Neural progenitor cell (in vitro differentiated cells): Measurements from ENCODE around the gene PPA2. TPM values are rescaled to one million over a fixed set of nuclear protein-coding genes. Genes with fewer than 3 reads are reported as not detected.
A peak's percentile ranks its signal among the peaks of the same experiment; 100 is the strongest.

Experiments
- DNase-seq: peaks from one replicate; pipeline ENCODE4 v3.0.0-alpha.2; 2016; ENCODE audit warnings: low spot score
- H2AFZ ChIP-seq: fragments of 200-600 bp; sonication (generic); replicated peaks from 2 replicates; pipeline ENCODE4 v1.6.1; 2016; ENCODE audit warnings: antibody characterized with exemption
- H3F3A ChIP-seq: fragments of 200-600 bp; sonication (generic); 2 replicates; pipeline ENCODE4 v1.6.1; 2016; ENCODE audit warnings: antibody characterized with exemption, low read depth
- H3K27ac ChIP-seq: fragments of 200-600 bp; sonication (generic); 2 replicates; pipeline ENCODE4 v1.5.1; 2016; ENCODE audit warnings: mild to moderate bottlenecking
- H3K27me3 ChIP-seq: fragments of 200-600 bp; sonication (generic); 2 replicates; pipeline ENCODE4 v1.6.1; 2016; ENCODE audit warnings: mild to moderate bottlenecking, moderate library complexity
- H3K36me3 ChIP-seq: fragments of 200-600 bp; sonication (generic); 2 replicates; pipeline ENCODE4 v1.5.1; 2016
- H3K4me1 ChIP-seq: fragments of 200-600 bp; sonication (generic); 2 replicates; pipeline ENCODE4 v1.6.1; 2016; ENCODE audit warnings: mixed run types
- H3K4me2 ChIP-seq: fragments of 200-600 bp; sonication (generic); 2 replicates; pipeline ENCODE4 v1.6.1; 2016
- H3K4me3 ChIP-seq: fragments of 200-600 bp; sonication (generic); 2 replicates; pipeline ENCODE4 v1.5.1; 2016
- H3K79me2 ChIP-seq: fragments of 200-600 bp; sonication (generic); 2 replicates; pipeline ENCODE4 v1.6.1; 2016; ENCODE audit warnings: low read depth
- H3K9ac ChIP-seq: fragments of 200-600 bp; sonication (generic); 2 replicates; pipeline ENCODE4 v1.6.1; 2016
- H3K9me3 ChIP-seq: fragments of 200-600 bp; sonication (generic); 2 replicates; pipeline ENCODE4 v1.5.1; 2016; ENCODE audit warnings: low read depth
- H4K20me1 ChIP-seq: fragments of 200-600 bp; sonication (generic); 2 replicates; pipeline ENCODE4 v1.6.1; 2016; ENCODE audit warnings: low read depth
- H3K27ac Mint-ChIP-seq: 3 replicates; pipeline ENCODE4 v1.8.0; 2021; ENCODE audit warnings: mixed read lengths
- H3K27me3 Mint-ChIP-seq: 2 replicates; pipeline ENCODE4 v1.8.0; 2022; ENCODE audit warnings: low read depth, mild to moderate bottlenecking, inconsistent platforms, moderate library complexity, mixed read lengths; ENCODE audit not compliant: insufficient read depth
- H3K36me3 Mint-ChIP-seq: 3 replicates; pipeline ENCODE4 v1.8.0; 2021; ENCODE audit warnings: mixed read lengths
- H3K4me1 Mint-ChIP-seq: 3 replicates; pipeline ENCODE4 v1.8.0; 2021; ENCODE audit warnings: mixed read lengths
- H3K4me3 Mint-ChIP-seq: 3 replicates; pipeline ENCODE4 v1.8.0; 2021; ENCODE audit warnings: mild to moderate bottlenecking, moderate library complexity, mixed read lengths
- H3K9me3 Mint-ChIP-seq: 3 replicates; pipeline ENCODE4 v1.8.0; 2020; ENCODE audit warnings: mixed read lengths
- EZH2 ChIP-seq: fragments of 200-600 bp; sonication (generic); IDR thresholded peaks from 2 replicates; pipeline ENCODE4 v1.6.1; 2017; ENCODE audit warnings: antibody characterized with exemption, mild to moderate bottlenecking, moderate library complexity
- EZH2phosphoT487 ChIP-seq: fragments of 200-600 bp; sonication (generic); IDR thresholded peaks from 2 replicates; pipeline ENCODE4 v1.6.1; 2017; ENCODE audit warnings: antibody characterized with exemption
- total RNA-seq: library from RNA; depleted of rRNA; stranded (reverse); fragments of >200 nt; gene quantifications from 2 replicates; pipeline ENCODE4 v1.2.3, GENCODE V29; 2015; ENCODE audit warnings: low replicate concordance
- TF ChIP-seq, protein P1 (sequence below): fragments of 200-600 bp; sonication (generic); IDR thresholded peaks from 2 replicates; pipeline ENCODE4 v1.5.1; 2017; ENCODE audit warnings: antibody characterized with exemption, mild to moderate bottlenecking

The PPA2 gene
- total RNA-seq, 1 donor from 2014 or later: 237 TPM

DNA sequence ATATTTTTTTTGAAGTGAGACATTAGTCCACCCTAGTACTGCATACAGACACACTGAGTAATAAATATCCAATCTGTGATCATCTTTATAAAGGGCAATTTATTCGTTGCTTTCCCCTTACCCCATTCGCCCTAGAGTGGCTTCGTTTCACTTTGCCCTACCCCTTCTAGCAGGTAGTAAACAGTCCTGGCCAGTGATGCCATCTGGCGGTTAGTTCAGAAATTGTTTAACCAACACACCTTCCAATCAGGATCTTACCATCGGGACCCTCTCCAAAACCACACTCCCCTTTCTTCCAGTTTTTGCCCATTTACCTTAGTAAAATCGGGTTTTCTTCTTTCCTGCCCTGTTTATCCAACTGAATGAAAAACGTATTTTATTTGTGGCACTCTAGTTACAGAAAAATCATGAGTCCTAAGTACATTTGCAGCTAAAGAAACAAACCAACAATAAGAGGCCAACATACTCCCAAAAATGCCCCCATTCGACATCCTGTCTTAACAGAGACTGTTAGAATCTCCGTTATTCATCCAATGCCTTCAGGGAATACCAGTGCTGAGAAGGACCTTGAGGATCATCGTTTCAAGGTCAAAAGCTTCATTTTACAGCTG lies 2.2 kb downstream of the PPA2 start:
- H3K27ac ChIP-seq: no peak overlapping the region
- no peaks in the 10 kb centered on the region for H3K36me3 ChIP-seq
- H3K27me3 ChIP-seq: peaks cover 25% of the 10 kb centered on the region
- H3K9ac ChIP-seq: no peak overlapping the region
- peaks cover 14% of the 10 kb centered on the region for H3F3A ChIP-seq
- peaks cover 2% of the 10 kb centered on the region for H3K27me3 Mint-ChIP-seq
- H3K4me3 ChIP-seq: peak overlapping the region; percentile 61
- H3K9me3 Mint-ChIP-seq: peaks cover 21% of the 10 kb centered on the region
- peaks cover 40% of the 10 kb centered on the region for H3K36me3 Mint-ChIP-seq
- peak overlapping the region; percentile 99 for H3K4me3 Mint-ChIP-seq
- no peak overlapping the region for H3K27ac Mint-ChIP-seq
- peak overlapping the region; percentile 84 for H3K4me2 ChIP-seq
- TF ChIP-seq, protein P1, sequence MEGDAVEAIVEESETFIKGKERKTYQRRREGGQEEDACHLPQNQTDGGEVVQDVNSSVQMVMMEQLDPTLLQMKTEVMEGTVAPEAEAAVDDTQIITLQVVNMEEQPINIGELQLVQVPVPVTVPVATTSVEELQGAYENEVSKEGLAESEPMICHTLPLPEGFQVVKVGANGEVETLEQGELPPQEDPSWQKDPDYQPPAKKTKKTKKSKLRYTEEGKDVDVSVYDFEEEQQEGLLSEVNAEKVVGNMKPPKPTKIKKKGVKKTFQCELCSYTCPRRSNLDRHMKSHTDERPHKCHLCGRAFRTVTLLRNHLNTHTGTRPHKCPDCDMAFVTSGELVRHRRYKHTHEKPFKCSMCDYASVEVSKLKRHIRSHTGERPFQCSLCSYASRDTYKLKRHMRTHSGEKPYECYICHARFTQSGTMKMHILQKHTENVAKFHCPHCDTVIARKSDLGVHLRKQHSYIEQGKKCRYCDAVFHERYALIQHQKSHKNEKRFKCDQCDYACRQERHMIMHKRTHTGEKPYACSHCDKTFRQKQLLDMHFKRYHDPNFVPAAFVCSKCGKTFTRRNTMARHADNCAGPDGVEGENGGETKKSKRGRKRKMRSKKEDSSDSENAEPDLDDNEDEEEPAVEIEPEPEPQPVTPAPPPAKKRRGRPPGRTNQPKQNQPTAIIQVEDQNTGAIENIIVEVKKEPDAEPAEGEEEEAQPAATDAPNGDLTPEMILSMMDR: peak; percentile 79
- TF ChIP-seq EZH2phosphoT487: no peak
- peaks cover 59% of the 10 kb centered on the region for H4K20me1 ChIP-seq
- DNase-seq: peak; percentile 80
- peaks cover 21% of the 10 kb centered on the region for H3K4me1 ChIP-seq
- H2AFZ ChIP-seq: no peak overlapping the region
- peaks cover 21% of the 10 kb centered on the region for H3K4me1 Mint-ChIP-seq
- H3K79me2 ChIP-seq: peaks cover 65% of the 10 kb centered on the region
- no peaks in the 10 kb centered on the region for H3K9me3 ChIP-seq

DNA sequence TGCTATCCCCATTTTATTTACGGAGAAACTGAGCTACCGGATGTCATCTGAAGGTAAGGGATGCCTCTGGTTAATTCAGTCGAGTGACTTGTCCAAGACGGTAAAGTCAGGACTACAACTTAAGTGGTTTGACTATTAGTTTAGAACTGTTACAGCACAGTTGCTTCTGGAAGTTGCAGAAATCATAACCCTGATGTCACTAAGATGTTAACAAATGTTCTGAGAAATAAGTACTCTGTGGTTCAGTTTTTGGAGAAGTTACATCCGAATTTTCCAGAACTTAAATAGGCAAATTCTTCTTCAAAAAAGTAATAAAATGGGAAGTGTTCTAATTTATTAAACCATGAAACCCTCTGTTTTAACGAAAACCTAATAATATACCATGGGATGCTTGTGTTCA lies 3.1 kb downstream of the PPA2 start:
- Histone ChIP-seq H4K20me1 (peaks cover 65% of the 10 kb centered on the region), H3K36me3 (no peaks in the 10 kb centered on the region), H3K4me1 (peaks cover 21% of the 10 kb centered on the region), H3K9me3 (no peaks in the 10 kb centered on the region), H3F3A (peaks cover 14% of the 10 kb centered on the region), H3K9ac (no peak overlapping the region), H3K79me2 (peaks cover 74% of the 10 kb centered on the region), H3K27ac (no peak overlapping the region), H2AFZ (no peak overlapping the region), H3K4me2 (peak overlapping the region; percentile 84), H3K27me3 (peaks cover 16% of the 10 kb centered on the region), H3K4me3 (no peak overlapping the region)
- Mint-ChIP-seq H3K27me3 (peaks cover 2% of the 10 kb centered on the region), H3K4me1 (peaks cover 21% of the 10 kb centered on the region), H3K4me3 (no peak overlapping the region), H3K36me3 (peaks cover 48% of the 10 kb centered on the region), H3K27ac (no peak overlapping the region), H3K9me3 (peaks cover 29% of the 10 kb centered on the region)
- TF ChIP-seq, protein P1: no peak
- TF ChIP-seq EZH2phosphoT487 (no peak), EZH2 (no peak)
- DNase-seq: no peak

DNA sequence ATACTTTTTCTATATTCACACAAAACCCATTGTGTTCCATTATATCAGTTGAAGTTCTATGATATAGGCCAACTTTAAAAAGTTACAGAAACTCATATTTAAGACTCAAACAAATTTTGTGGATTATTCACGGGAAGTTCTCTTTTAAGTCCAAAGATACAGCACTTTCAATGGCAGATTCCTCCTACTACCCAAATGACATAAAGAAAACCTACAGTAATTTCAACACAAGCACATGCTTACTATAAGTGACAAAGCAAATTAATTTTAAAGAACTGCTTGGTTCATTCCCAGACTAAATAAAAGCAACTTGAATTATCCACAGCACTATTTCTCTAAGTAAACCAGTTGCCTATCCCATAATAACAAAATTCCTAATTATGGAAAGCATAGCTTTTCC lies 4.1 kb downstream of the PPA2 start:
- H3K4me3 Mint-ChIP-seq: no peak overlapping the region
- H3K27me3 ChIP-seq: peaks cover 6% of the 10 kb centered on the region
- peaks cover 21% of the 10 kb centered on the region for H3K4me1 ChIP-seq
- H3K4me2 ChIP-seq: peak overlapping the region; percentile 84
- no peak overlapping the region for H3K4me3 ChIP-seq
- peaks cover 38% of the 10 kb centered on the region for H3K9me3 Mint-ChIP-seq
- no peak overlapping the region for H2AFZ ChIP-seq
- H3K4me1 Mint-ChIP-seq: peaks cover 21% of the 10 kb centered on the region
- peaks cover 14% of the 10 kb centered on the region for H3F3A ChIP-seq
- no peak overlapping the region for H3K27ac Mint-ChIP-seq
- H3K27ac ChIP-seq: no peak overlapping the region
- no peaks in the 10 kb centered on the region for H3K9me3 ChIP-seq
- DNase-seq: no peak
- peaks cover 84% of the 10 kb centered on the region for H3K79me2 ChIP-seq
- TF ChIP-seq EZH2phosphoT487 (no peak), EZH2 (no peak)
- TF ChIP-seq, protein P1: no peak
- H3K36me3 ChIP-seq: no peaks in the 10 kb centered on the region
- H3K9ac ChIP-seq: no peak overlapping the region
- peaks cover 2% of the 10 kb centered on the region for H3K27me3 Mint-ChIP-seq
- H3K36me3 Mint-ChIP-seq: peaks cover 57% of the 10 kb centered on the region
- peaks cover 65% of the 10 kb centered on the region for H4K20me1 ChIP-seq
